A673 (cell line): ENCODE results near the gene NCAPD3. TPM values are rescaled to one million over a fixed set of nuclear protein-coding genes. Genes with fewer than 3 reads are reported as not detected.

ENCODE experiments used
- Bru-seq: library from RNA; stranded (reverse); fragments of 400-500 nt; gene quantifications from one replicate; lab custom pipeline; 2021; lab: Mats Ljungman, UMichigan
- BruChase-seq, 2 experiments: library from RNA; stranded (reverse); fragments of 400-500 nt; gene quantifications; one replicate each; lab custom pipeline; 2021; lab: Mats Ljungman, UMichigan
- BruUV-seq: library from RNA; stranded (reverse); fragments of 400-500 nt; replicated peaks from 2 replicates; lab custom pipeline; 2021; lab: Mats Ljungman, UMichigan
- CTCF ChIA-PET: fragments of 300-600 bp; sonication (Branson Sonifier 250); formaldehyde crosslinking; loops from one replicate; lab custom pipeline; 2022; ENCODE audit warnings: antibody characterized with exemption; lab: Charles Lee
- POLR2A ChIA-PET: fragments of 300-600 bp; sonication (Branson Sonifier 250); formaldehyde crosslinking; loops from one replicate; lab custom pipeline; 2022; ENCODE audit warnings: antibody characterized with exemption; ENCODE audit not compliant: low non-redundant PET; lab: Charles Lee
- DNase-seq: peaks from one replicate; pipeline ENCODE4 v3.0.0-alpha.2; 2015; ENCODE audit warnings: low spot score
- H3K27ac ChIP-seq: fragments of 200-600 bp; sonication (generic); 2 replicates; pipeline ENCODE4 v1.5.1; 2016; ENCODE audit warnings: mixed run types, low read depth, mild to moderate bottlenecking, mixed read lengths, antibody characterized with exemption, low read length; ENCODE audit not compliant: poor library complexity, severe bottlenecking
- H3K27me3 ChIP-seq: fragments of 200-600 bp; sonication (generic); replicated peaks from 2 replicates; pipeline ENCODE4 v1.6.1; 2017; ENCODE audit warnings: mixed run types, low read depth, mild to moderate bottlenecking, mixed read lengths, antibody characterized with exemption, low read length; ENCODE audit not compliant: insufficient read depth, poor library complexity
- H3K36me3 ChIP-seq: fragments of 200-600 bp; sonication (generic); 2 replicates; pipeline ENCODE4 v1.6.1; 2016; ENCODE audit warnings: mixed run types, mild to moderate bottlenecking, mixed read lengths, antibody characterized with exemption, low read length; ENCODE audit not compliant: insufficient read depth, poor library complexity, severe bottlenecking
- H3K4me1 ChIP-seq: fragments of 200-600 bp; sonication (generic); 2 replicates; pipeline ENCODE4 v1.6.1; 2017; ENCODE audit warnings: mixed run types, mild to moderate bottlenecking, mixed read lengths, antibody characterized with exemption, low read length; ENCODE audit not compliant: insufficient read depth, poor library complexity, severe bottlenecking
- H3K4me3 ChIP-seq: fragments of 200-600 bp; sonication (generic); 2 replicates; pipeline ENCODE4 v1.5.1; 2016; ENCODE audit warnings: low read depth, mixed run types, mild to moderate bottlenecking, mixed read lengths, low read length; ENCODE audit not compliant: poor library complexity, severe bottlenecking
- H3K9me3 ChIP-seq: fragments of 200-600 bp; sonication (generic); 2 replicates; pipeline ENCODE4 v1.6.1; 2016; ENCODE audit warnings: mixed run types, low read depth, mild to moderate bottlenecking, mixed read lengths, antibody characterized with exemption, low read length; ENCODE audit not compliant: poor library complexity, severe bottlenecking
- CTCF ChIP-seq: fragments of 300-800, 200-600 bp; sonication (generic); conservative IDR thresholded peaks from 2 replicates; pipeline ENCODE4 v1.5.1; 2017; ENCODE audit warnings: low read depth, mild to moderate bottlenecking, antibody characterized with exemption, low read length, moderate library complexity, mixed read lengths
- EZH2 ChIP-seq: fragments of 200-600 bp; sonication (generic); IDR thresholded peaks from 2 replicates; pipeline ENCODE4 v1.6.1; 2017; ENCODE audit warnings: borderline replicate concordance, low read depth, mild to moderate bottlenecking, mixed read lengths, antibody characterized with exemption, low read length; ENCODE audit not compliant: poor library complexity, severe bottlenecking
- intact Hi-C: fragments of 100-400 bp; cut with micrococcal nuclease; formaldehyde crosslinking; loops from one replicate; pipeline ENCODE4 v1.10.0; 2022; ENCODE audit not compliant: unreplicated experiment
- long read RNA-seq: library from polyadenylated mRNA; stranded (forward); transcript quantifications from one replicate; pipeline ENCODE4 v2.0.0, GENCODE V29; 2022
- total RNA-seq: library from RNA; stranded (reverse); gene quantifications from 2 replicates; pipeline ENCODE4 v1.2.3, GENCODE V29; 2021

NCAPD3 gene
- total RNA-seq (120 and 127 TPM in 2 replicates), Bru-seq, nascent RNA (percentile 92 among the genes with signal in this experiment), BruChase-seq, experiment 1, labeled RNA remaining after a 2-hour chase (percentile 89 among the genes with signal in this experiment), BruChase-seq, experiment 2, labeled RNA remaining after a 6-hour chase (percentile 91 among the genes with signal in this experiment)
- long read RNA-seq, full-length matches to known transcripts: 123 of 181 reads
- long read RNA-seq, partial matches to known transcripts: 24 of 181 reads
- long read RNA-seq, other reads (novel, unspliced or antisense): 34 of 181 reads

GRCh38 chr11:134223836-134224709, at the start of gene NCAPD3, which contains the start of gene VPS26B:
NCAPD3 (minus strand) TSS chr11:134223967; CDS start chr11:134223926, 41 bp downstream.
VPS26B (plus strand) TSS chr11:134224671; CDS start chr11:134225123, 452 bp downstream.
- H3K27ac ChIP-seq: peak within 1 kb of the TSS; percentile 79
- intact Hi-C loops: loop anchor here (2.0 kb wide), 1 partner anchor 29 kb away; the partner anchor contains the start of genes ACAD8 and THYN1
- no peaks in the 10 kb centered on the region for H3K9me3 ChIP-seq
- H3K4me1 ChIP-seq: peaks cover 12% of the 10 kb centered on the region
- POLR2A ChIA-PET: interaction anchor here (0.7 kb wide), 1 partner anchor 114 kb away, joined by 8 read pairs; no protein-coding TSS in a partner anchor
- no TSS peak for BruUV-seq
- CTCF ChIA-PET: interaction anchor here (0.7 to 1.3 kb wide), 3 partner anchors 15 to 20 kb away, joined by 3 to 4 read pairs (median 4); no protein-coding TSS in a partner anchor
- peak; percentile 99 for DNase-seq
- no peak for TF ChIP-seq EZH2
- TF ChIP-seq CTCF: no peak
- H3K4me3 ChIP-seq: peak within 1 kb of the TSS; percentile 65
- no peaks in the 10 kb centered on the region for H3K27me3 ChIP-seq
- H3K36me3 ChIP-seq: peaks cover 21% of the 10 kb centered on the region

DNA sequence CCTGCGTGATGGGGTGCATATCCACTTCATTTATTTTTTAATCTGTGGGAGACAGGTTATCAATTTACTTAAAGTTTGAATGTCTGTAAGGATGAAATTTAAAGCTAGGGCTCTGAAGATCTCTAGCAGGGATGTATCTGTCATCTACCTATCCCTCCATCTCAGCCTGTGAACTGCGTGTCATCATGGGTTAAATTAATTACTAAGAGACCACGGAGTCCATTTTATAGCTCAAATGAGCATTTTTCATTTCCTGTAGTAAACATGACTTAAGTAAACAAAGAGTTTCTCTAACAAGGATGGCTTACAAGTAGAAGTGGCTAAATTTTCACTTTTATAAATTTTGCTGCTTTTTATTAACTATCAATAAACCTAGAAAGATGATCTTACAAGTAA, 49.5 kb upstream of the NCAPD3 start:
- no peaks in the 10 kb centered on the region for H3K36me3 ChIP-seq
- H3K27ac ChIP-seq: no peak overlapping the region
- no peaks in the 10 kb centered on the region for H3K9me3 ChIP-seq
- no peak overlapping the region for H3K4me3 ChIP-seq
- ChIA-PET POLR2A (no interaction called here), CTCF (no interaction called here)
- TF ChIP-seq CTCF: no peak
- TF ChIP-seq EZH2: no peak
- H3K27me3 ChIP-seq: peaks cover 65% of the 10 kb centered on the region
- no peak for DNase-seq
- no TSS peak for BruUV-seq
- intact Hi-C loops: no loop called here
- H3K4me1 ChIP-seq: no peaks in the 10 kb centered on the region
